ENCODE data around the gene MAP3K5. TPM values are rescaled to one million over a fixed set of nuclear protein-coding genes. Genes with fewer than 3 reads are reported as not detected.

Gene MAP3K5
- total RNA-seq, 4 donors from 2014 or later, result 18.7 to 24.1 (median 20.7) TPM

- TF ChIP-seq POLR2A (IDR thresholded peaks at IDR 0.05; ENCODE audit: low read depth), result no peak
- TF ChIP-seq, protein P1, sequence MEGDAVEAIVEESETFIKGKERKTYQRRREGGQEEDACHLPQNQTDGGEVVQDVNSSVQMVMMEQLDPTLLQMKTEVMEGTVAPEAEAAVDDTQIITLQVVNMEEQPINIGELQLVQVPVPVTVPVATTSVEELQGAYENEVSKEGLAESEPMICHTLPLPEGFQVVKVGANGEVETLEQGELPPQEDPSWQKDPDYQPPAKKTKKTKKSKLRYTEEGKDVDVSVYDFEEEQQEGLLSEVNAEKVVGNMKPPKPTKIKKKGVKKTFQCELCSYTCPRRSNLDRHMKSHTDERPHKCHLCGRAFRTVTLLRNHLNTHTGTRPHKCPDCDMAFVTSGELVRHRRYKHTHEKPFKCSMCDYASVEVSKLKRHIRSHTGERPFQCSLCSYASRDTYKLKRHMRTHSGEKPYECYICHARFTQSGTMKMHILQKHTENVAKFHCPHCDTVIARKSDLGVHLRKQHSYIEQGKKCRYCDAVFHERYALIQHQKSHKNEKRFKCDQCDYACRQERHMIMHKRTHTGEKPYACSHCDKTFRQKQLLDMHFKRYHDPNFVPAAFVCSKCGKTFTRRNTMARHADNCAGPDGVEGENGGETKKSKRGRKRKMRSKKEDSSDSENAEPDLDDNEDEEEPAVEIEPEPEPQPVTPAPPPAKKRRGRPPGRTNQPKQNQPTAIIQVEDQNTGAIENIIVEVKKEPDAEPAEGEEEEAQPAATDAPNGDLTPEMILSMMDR (IDR thresholded peaks at IDR 0.05), result no peak
- no peak for TF ChIP-seq POLR2AphosphoS5 (IDR thresholded peaks at IDR 0.05)
- TF ChIP-seq EP300 (IDR thresholded peaks at IDR 0.05), result no peak
- Histone ChIP-seq H3K4me1 (peaks cover 52 to 58% (median 54%) of the 10 kb centered on the region in 4 donors), H3K4me3 (no peak overlapping the region), H3K9me3 (no peaks in the 10 kb centered on the region), H3K27ac (replicated peaks in 1 of 4) (no peak overlapping the region), H3K27me3 (no peaks in the 10 kb centered on the region), H3K36me3 (no peaks in the 10 kb centered on the region)
- no peak for DNase-seq (ENCODE audit: extremely low spot score)
- intact Hi-C loops (cut with DNase I), result no loop called here
- WGBS, result 86% methylated on average over 3 of the region's 3 CpGs
Measured at GRCh38 chr6:136764517-136764993, 27.7 kb downstream of the MAP3K5 start.

- 94% methylated on average over 5 of the region's 5 CpGs for WGBS
- no peak for DNase-seq (ENCODE audit: extremely low spot score)
- intact Hi-C loops (cut with DNase I), result no loop called here
- Histone ChIP-seq H3K27me3 (no peaks in the 10 kb centered on the region), H3K4me3 (no peak overlapping the region), H3K4me1 (peaks cover 52 to 58% (median 54%) of the 10 kb centered on the region in 4 donors), H3K36me3 (no peaks in the 10 kb centered on the region), H3K9me3 (no peaks in the 10 kb centered on the region), H3K27ac (replicated peaks in 1 of 4) (no peak overlapping the region)
- no peak for TF ChIP-seq POLR2AphosphoS5 (IDR thresholded peaks at IDR 0.05)
- TF ChIP-seq EP300 (IDR thresholded peaks at IDR 0.05), result no peak
- no peak for TF ChIP-seq POLR2A (IDR thresholded peaks at IDR 0.05; ENCODE audit: low read depth)
- TF ChIP-seq, protein P1 (IDR thresholded peaks at IDR 0.05), result no peak
Measured at GRCh38 chr6:136763716-136764516, 28.4 kb downstream of the MAP3K5 start.

GRCh38 chr6:136763255-136763654, 29.0 kb downstream of the MAP3K5 start:
- 100% methylated on average over 1 of the region's 1 CpG for WGBS
- H3K27ac ChIP-seq (replicated peaks in 1 of 4), result peak overlapping the region in 2 of 4 donors; percentile 68 to 70
- H3K4me3 ChIP-seq, result no peak overlapping the region
- DNase-seq (ENCODE audit: extremely low spot score), result no peak
- intact Hi-C loops (cut with DNase I), result no loop called here
- TF ChIP-seq POLR2A (IDR thresholded peaks at IDR 0.05; ENCODE audit: low read depth) (no peak), EP300 (IDR thresholded peaks at IDR 0.05) (no peak), POLR2AphosphoS5 (IDR thresholded peaks at IDR 0.05) (no peak)
- TF ChIP-seq, protein P1 (IDR thresholded peaks at IDR 0.05), result no peak
- H3K4me1 ChIP-seq, result peaks cover 52 to 58% (median 54%) of the 10 kb centered on the region in 4 donors
- H3K36me3 ChIP-seq, result no peaks in the 10 kb centered on the region
- H3K27me3 ChIP-seq, result no peaks in the 10 kb centered on the region
- H3K9me3 ChIP-seq, result no peaks in the 10 kb centered on the region

- H3K4me3 ChIP-seq, result peak overlapping the region; percentile 1 to 37 (median 21)
- no peak for TF ChIP-seq EP300 (IDR thresholded peaks at IDR 0.05)
- TF ChIP-seq POLR2AphosphoS5 (IDR thresholded peaks at IDR 0.05), result peak in 1 of 2 donors; percentile 53
- no peak for TF ChIP-seq POLR2A (IDR thresholded peaks at IDR 0.05; ENCODE audit: low read depth)
- TF ChIP-seq, protein P1 (IDR thresholded peaks at IDR 0.05), result no peak
- no peaks in the 10 kb centered on the region for H3K9me3 ChIP-seq
- H3K27ac ChIP-seq (replicated peaks in 1 of 4), result peak overlapping the region; percentile 60 to 73 (median 69)
- WGBS, result 35% methylated on average over 3 of the region's 3 CpGs
- intact Hi-C loops (cut with DNase I), result no loop called here
- no peak for DNase-seq (ENCODE audit: extremely low spot score)
- H3K4me1 ChIP-seq, result peaks cover 52 to 59% (median 55%) of the 10 kb centered on the region in 4 donors
- no peaks in the 10 kb centered on the region for H3K36me3 ChIP-seq
- no peaks in the 10 kb centered on the region for H3K27me3 ChIP-seq
Measured at GRCh38 chr6:136762022-136762975, 30.0 kb downstream of the MAP3K5 start.
